GM12864 (cell line): Measurements from ENCODE around the gene BCKDHB.

Source experiments
- DNase-seq: peaks from one replicate; pipeline ENCODE4 v3.0.0-alpha.2; 2011; ENCODE audit warnings: low read depth
- H3K4me3 ChIP-seq: 2 replicates; pipeline ENCODE4 v1.5.1; 2011; ENCODE audit warnings: mild to moderate bottlenecking, low read depth, low read length, control low read depth
- CTCF ChIP-seq: IDR thresholded peaks from 2 replicates; pipeline ENCODE4 v1.5.1; 2011; ENCODE audit warnings: low read depth, mild to moderate bottlenecking, moderate library complexity, low read length, control low read depth, inconsistent platforms; ENCODE audit errors: missing control alignments

Gene BCKDHB

DNA sequence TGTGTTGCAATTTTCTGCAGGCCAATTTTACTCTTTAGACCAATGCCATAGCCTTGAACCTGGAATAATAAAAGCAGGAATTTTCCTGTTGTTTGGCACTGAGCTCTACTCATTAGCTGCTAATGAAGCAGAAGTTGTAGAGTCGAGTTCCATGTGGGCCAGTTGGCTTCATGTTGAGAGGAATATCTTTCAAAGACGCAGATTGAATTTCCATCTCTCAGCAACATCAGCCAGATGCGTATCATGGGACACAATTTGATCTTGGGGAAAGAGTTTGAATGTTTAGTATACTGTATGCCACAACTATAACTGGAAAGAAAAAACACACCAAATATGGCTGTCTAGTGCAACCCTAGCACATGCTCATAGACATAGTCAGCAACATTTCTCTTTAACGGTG, 259.6 kb downstream of the BCKDHB start:
- no peak for TF ChIP-seq CTCF
- DNase-seq: no peak
- no peak overlapping the region for H3K4me3 ChIP-seq

DNA sequence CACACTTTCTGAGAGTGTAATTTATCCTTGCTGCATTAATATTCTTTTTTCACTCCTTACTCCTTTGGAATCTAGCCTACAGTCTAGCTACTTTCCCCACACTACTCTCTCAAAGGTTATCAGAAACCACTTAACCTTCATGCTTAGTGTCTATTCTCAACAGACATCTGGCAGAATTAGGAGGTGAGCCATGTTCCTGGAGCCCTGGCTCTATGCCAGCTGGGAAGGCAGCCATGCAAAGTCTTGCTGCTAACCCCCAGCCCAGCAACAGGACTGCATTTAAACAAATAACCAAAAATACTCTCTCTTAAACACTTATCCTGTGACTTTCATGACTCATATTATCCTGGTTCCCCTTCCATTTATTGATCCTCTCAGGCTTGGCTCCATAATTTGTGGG, 260.2 kb downstream of the BCKDHB start:
- no peak for TF ChIP-seq CTCF
- no peak overlapping the region for H3K4me3 ChIP-seq
- DNase-seq: no peak

- no peak for TF ChIP-seq CTCF
- DNase-seq: no peak
- H3K4me3 ChIP-seq: no peak overlapping the region
These were observed 269.9 kb downstream of the BCKDHB start for GRCh38 chr6:80376411-80376810.

- no peak for DNase-seq
- no peak for TF ChIP-seq CTCF
- no peak overlapping the region for H3K4me3 ChIP-seq
These were observed 274.1 kb downstream of the BCKDHB start for GRCh38 chr6:80380566-80380965.

DNA sequence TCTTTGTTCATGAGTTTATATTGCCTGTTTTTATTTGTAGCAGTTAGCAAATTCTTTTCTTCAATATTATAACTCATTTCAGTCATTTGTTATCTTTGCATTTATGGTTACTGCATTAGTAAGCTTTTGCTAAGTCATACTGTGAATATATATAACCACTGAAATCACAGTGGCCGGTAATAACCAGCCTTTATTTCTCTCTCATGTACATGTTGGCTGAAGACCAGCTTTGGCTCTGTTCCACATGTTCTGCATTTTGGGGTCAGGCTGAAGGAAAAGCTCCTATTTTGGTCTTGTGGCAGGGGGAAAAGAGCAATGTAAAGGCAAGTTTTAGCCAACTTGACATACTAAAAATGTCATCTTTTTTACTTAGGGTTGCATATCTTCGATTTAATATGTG, 276.3 kb downstream of the BCKDHB start:
- TF ChIP-seq CTCF: no peak
- DNase-seq: no peak
- H3K4me3 ChIP-seq: no peak overlapping the region

GRCh38 chr6:80388507-80388906, 282.0 kb downstream of the BCKDHB start:
- H3K4me3 ChIP-seq: no peak overlapping the region
- no peak for TF ChIP-seq CTCF
- DNase-seq: no peak
